ENCODE results near the gene CCNB1IP1. TPM values are rescaled to one million over a fixed set of nuclear protein-coding genes. Genes with fewer than 3 reads are reported as not detected.

CCNB1IP1 gene
- total RNA-seq, 2 donors from 2014 or later, result 52.9 to 71.1 TPM

DNA sequence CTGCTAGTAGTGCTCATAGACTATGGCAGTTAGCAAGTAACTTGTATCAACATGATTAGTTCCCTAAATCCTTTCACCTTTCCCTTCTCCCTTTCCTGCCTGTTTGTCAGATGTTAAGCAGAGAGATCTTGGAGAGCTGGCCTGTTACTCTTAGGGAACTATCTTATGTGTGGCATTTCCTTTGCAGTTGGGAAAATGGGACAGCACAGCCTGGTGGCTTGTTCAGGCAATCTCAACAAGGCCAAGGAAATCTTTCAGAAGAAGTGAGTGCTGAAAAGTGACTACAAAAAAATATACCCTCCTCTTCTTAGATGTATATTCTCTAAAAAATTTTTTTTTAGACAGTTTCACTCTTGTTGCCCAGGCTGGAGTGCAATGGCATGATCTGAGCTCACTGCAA is 17.8 kb upstream of the CCNB1IP1 start:
- H3K36me3 ChIP-seq, result peaks cover 69% of the 10 kb centered on the region

DNA sequence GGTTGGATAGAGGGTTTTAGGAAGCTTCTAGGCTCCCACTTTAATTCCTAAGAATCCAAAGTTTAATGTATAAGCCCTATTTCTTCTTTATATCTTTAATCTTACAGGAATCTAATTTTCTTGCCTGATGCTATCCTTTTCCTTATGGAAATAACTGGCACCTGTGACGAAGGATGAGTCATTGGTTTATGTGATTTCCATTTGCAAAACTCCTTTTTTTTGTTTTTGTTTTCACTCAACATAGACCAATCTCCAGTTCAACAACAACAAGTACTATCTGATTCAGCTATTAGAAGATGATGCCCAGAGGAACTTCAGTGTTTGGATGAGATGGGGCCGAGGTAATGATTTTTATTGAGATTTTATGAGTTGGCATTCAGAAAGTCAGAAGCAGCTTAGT is 17.2 kb upstream of the CCNB1IP1 start:
- Histone ChIP-seq H3K27me3 (no peaks in the 10 kb centered on the region), H3K36me3 (peaks cover 63% of the 10 kb centered on the region), H3K4me1 (no peaks in the 10 kb centered on the region), H3K4me3 (no peak overlapping the region), H3K27ac (no peak overlapping the region), H3K9me3 (no peaks in the 10 kb centered on the region)
- no peak for DNase-seq (ENCODE audit: low spot score)
- TF ChIP-seq, protein P1, sequence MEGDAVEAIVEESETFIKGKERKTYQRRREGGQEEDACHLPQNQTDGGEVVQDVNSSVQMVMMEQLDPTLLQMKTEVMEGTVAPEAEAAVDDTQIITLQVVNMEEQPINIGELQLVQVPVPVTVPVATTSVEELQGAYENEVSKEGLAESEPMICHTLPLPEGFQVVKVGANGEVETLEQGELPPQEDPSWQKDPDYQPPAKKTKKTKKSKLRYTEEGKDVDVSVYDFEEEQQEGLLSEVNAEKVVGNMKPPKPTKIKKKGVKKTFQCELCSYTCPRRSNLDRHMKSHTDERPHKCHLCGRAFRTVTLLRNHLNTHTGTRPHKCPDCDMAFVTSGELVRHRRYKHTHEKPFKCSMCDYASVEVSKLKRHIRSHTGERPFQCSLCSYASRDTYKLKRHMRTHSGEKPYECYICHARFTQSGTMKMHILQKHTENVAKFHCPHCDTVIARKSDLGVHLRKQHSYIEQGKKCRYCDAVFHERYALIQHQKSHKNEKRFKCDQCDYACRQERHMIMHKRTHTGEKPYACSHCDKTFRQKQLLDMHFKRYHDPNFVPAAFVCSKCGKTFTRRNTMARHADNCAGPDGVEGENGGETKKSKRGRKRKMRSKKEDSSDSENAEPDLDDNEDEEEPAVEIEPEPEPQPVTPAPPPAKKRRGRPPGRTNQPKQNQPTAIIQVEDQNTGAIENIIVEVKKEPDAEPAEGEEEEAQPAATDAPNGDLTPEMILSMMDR (IDR thresholded peaks at IDR 0.05), result no peak

More for the DNA sequence above, 17.8 kb upstream of the CCNB1IP1 start:
- H3K9me3 ChIP-seq, result no peaks in the 10 kb centered on the region
- no peak for DNase-seq (ENCODE audit: low spot score)
- H3K27ac ChIP-seq, result no peak overlapping the region
- H3K27me3 ChIP-seq, result no peaks in the 10 kb centered on the region
- TF ChIP-seq, protein P1 (IDR thresholded peaks at IDR 0.05), result no peak
- H3K4me1 ChIP-seq, result no peaks in the 10 kb centered on the region
- no peak overlapping the region for H3K4me3 ChIP-seq

DNA sequence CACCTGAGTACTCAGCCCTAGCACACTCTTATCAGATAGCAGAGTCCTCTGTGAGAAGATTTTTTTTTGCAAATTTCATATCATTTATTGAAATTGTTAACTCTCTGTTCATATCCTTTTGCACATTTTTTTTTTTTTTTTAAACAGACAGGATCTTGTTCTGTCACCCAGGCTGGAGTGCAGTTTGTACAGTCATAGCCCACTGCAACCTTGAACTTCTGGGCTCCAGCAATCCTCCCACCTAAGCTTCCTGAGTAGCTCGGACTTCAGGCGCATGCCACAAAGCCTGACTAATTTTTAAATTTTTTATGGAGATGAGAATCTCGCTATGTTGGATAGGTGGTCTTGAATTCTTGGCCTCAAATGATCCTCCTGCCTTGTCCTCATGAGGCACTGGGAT is 14.7 kb upstream of the CCNB1IP1 start:
- peaks cover 39% of the 10 kb centered on the region for H3K36me3 ChIP-seq
- TF ChIP-seq, protein P1 (IDR thresholded peaks at IDR 0.05), result no peak

DNA sequence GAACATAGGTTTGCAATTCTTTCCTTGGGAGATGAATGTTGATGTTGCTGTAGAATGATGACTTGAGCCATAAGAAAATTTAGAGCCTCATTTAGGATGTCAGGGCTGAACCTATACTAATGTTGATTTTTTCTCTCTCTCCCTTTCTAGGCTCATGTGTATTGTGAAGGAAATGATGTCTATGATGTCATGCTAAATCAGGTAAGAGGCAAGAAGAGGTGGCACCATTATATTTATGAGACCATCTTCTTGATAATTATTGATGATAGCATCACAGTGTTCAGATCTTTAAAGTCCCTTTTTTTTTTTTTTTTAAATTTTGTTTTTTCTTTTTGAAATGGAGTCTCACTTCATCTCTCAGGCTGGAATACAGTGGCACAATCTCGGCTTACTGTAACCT is 13.6 kb upstream of the CCNB1IP1 start:
- Histone ChIP-seq H3K4me1 (peaks cover 0 to 7% of the 10 kb centered on the region in 2 donors), H3K9me3 (no peaks in the 10 kb centered on the region), H3K36me3 (peaks cover 30% of the 10 kb centered on the region), H3K4me3 (no peak overlapping the region), H3K27ac (no peak overlapping the region), H3K27me3 (no peaks in the 10 kb centered on the region)
- TF ChIP-seq, protein P1 (IDR thresholded peaks at IDR 0.05), result no peak
- DNase-seq (ENCODE audit: low spot score), result no peak

More for the DNA sequence above, 14.7 kb upstream of the CCNB1IP1 start:
- no peaks in the 10 kb centered on the region for H3K9me3 ChIP-seq
- DNase-seq (ENCODE audit: low spot score), result no peak
- no peak overlapping the region for H3K27ac ChIP-seq
- H3K4me3 ChIP-seq, result no peak overlapping the region
- peaks cover 0 to 7% of the 10 kb centered on the region in 2 donors for H3K4me1 ChIP-seq
- no peaks in the 10 kb centered on the region for H3K27me3 ChIP-seq

DNA sequence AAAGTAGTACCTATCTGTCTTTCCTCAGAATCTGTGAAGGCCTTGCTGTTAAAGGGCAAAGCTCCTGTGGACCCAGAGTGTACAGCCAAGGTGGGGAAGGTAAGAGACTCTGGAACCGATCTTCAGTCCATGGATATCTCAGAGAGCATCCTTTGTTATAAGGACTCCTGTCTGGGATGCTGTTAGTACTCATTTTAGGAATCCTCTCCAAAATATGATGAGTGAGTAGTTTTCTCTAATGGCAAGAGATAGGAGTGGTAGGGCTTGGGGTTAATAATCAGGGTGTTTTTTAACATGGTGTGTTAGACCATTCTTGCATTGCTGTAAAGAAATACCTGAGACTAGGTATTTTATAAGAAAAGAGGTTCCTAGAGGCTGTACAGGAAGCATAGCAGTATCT is 12.3 kb upstream of the CCNB1IP1 start:
- Histone ChIP-seq H3K4me3 (no peak overlapping the region), H3K36me3 (peaks cover 21% of the 10 kb centered on the region), H3K4me1 (peaks cover 0 to 7% of the 10 kb centered on the region in 2 donors), H3K9me3 (no peaks in the 10 kb centered on the region), H3K27ac (no peak overlapping the region), H3K27me3 (no peaks in the 10 kb centered on the region)
- TF ChIP-seq, protein P1 (IDR thresholded peaks at IDR 0.05), result no peak
- no peak for DNase-seq (ENCODE audit: low spot score)

DNA sequence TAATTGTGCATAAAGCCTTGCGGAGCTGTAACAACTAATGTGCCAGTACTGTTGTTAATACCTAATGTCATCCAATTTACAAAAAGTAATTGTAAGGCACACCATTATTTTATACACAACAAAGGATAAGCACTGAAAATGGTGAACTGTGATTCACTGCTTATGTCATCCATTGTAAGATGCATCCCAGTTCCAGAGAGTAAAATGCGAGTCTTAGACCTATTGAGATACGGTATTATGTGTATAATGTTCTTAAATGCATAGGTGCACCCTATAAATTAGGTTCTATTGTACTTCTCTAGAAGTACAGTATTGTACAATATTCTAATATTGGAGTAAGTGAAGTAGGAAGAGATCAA is 10.8 kb upstream of the CCNB1IP1 start:
- DNase-seq (ENCODE audit: low spot score), result no peak
- H3K27me3 ChIP-seq, result no peaks in the 10 kb centered on the region
- no peaks in the 10 kb centered on the region for H3K9me3 ChIP-seq
- TF ChIP-seq, protein P1 (IDR thresholded peaks at IDR 0.05), result no peak
- H3K4me1 ChIP-seq, result peaks cover 0 to 7% of the 10 kb centered on the region in 2 donors
- peak overlapping the region; percentile 90 to 91 for H3K27ac ChIP-seq
- H3K36me3 ChIP-seq, result peaks cover 14% of the 10 kb centered on the region
- peak overlapping the region; percentile 58 to 72 for H3K4me3 ChIP-seq

Data from right atrium auricular region (tissue), 2 donors.